Measurements from ENCODE around the gene DOCK3.

GRCh38 chr3:50972029-50972428, 297.3 kb downstream of the DOCK3 start:
- TF ChIP-seq POLR2A (IDR thresholded peaks at IDR 0.05; ENCODE audit: low read depth, low read length) (no peak), POLR2AphosphoS5 (IDR thresholded peaks at IDR 0.05; ENCODE audit: low read depth, low read length) (no peak), TAF1 (IDR thresholded peaks at IDR 0.05; ENCODE audit: low read depth, low read length) (no peak), POU2F2 (IDR thresholded peaks at IDR 0.05; ENCODE audit: low read depth, low read length) (no peak), PAX5 (IDR thresholded peaks at IDR 0.05; ENCODE audit: insufficient read depth, low read length, severe bottlenecking) (no peak)

Data from GM12891 (cell line).